GM12878 (cell line): Measurements from ENCODE around the gene LEUTX. TPM values are rescaled to one million over a fixed set of nuclear protein-coding genes. Genes with fewer than 3 reads are reported as not detected.
A peak's percentile ranks its signal among the peaks of the same experiment; 100 is the strongest.

Experiments used
- ATAC-seq: fragments of 200-7000 bp; cut with Tn5 transposase; 3 replicates; pipeline ENCODE4 v1.9.1; 2020; ENCODE audit warnings: mild to moderate bottlenecking, moderate library complexity
- Bru-seq: library from RNA; stranded (reverse); fragments of 400-500 nt; gene quantifications from one replicate; lab custom pipeline; 2021; lab: Mats Ljungman, UMichigan
- BruChase-seq, 2 experiments: library from RNA; stranded (reverse); fragments of 400-500 nt; gene quantifications; one replicate each; lab custom pipeline; 2021; lab: Mats Ljungman, UMichigan
- BruUV-seq: library from RNA; stranded (reverse); fragments of 400-500 nt; replicated peaks from 2 replicates; lab custom pipeline; 2021; lab: Mats Ljungman, UMichigan
- CTCF ChIA-PET: fragments of 300-600 bp; sonication (Branson Sonifier 250); formaldehyde crosslinking; extraction: SDS; loops from one replicate; lab custom pipeline; 2021; ENCODE audit warnings: inconsistent platforms; lab: Yijun Ruan, JAX
- POLR2A ChIA-PET: fragments of 350-600 bp; formaldehyde crosslinking; extraction: SDS; loops from one replicate; lab custom pipeline; 2021; ENCODE audit warnings: inconsistent platforms; lab: Charles Lee
- RAD21 ChIA-PET: fragments of 300-600 bp; sonication (Branson Sonifier 250); formaldehyde crosslinking; loops from one replicate; lab custom pipeline; 2023; ENCODE audit warnings: antibody characterized with exemption; ENCODE audit not compliant: unreplicated experiment; lab: Charles Lee
- SMC1A ChIA-PET: fragments of 300-600 bp; sonication (Branson Sonifier 250); formaldehyde crosslinking; loops from one replicate; lab custom pipeline; 2023; ENCODE audit not compliant: unreplicated experiment, uncharacterized antibody; lab: Charles Lee
- DNase-seq: peaks from one replicate; pipeline ENCODE4 v3.0.0-alpha.2; 2011; ENCODE audit warnings: low read depth, low spot score
- FAIRE-seq: peaks from 3 replicates; lab custom pipeline; 2011; peaks lifted over from hg19 to GRCh38; lab: Jason Lieb, UNC
- H2AFZ ChIP-seq: 2 replicates; pipeline ENCODE4 v1.6.0; 2011; ENCODE audit warnings: low read depth, low read length, control low read depth; ENCODE audit not compliant: control insufficient read depth
- H3K27ac ChIP-seq: 2 replicates; pipeline ENCODE4 v1.5.1; 2011; ENCODE audit warnings: control low read depth; ENCODE audit not compliant: control insufficient read depth, insufficient read depth
- H3K27me3 ChIP-seq, 2 experiments: replicated peaks in 1 of 2; 2 replicates each; pipeline versions ENCODE4 v1.6.0 to v1.6.1; 2011; ENCODE audit warnings: low read length in 1 of 2; ENCODE audit not compliant: control insufficient read depth in 2 of 2, insufficient read depth in 2 of 2
- H3K36me3 ChIP-seq, 2 experiments: 2 replicates each; pipeline ENCODE4 v1.5.1; 2011; ENCODE audit warnings: low read length in 1 of 2; ENCODE audit not compliant: control insufficient read depth in 2 of 2, insufficient read depth in 2 of 2
- H3K4me1 ChIP-seq: 2 replicates; pipeline ENCODE4 v1.6.1; 2011; ENCODE audit warnings: mild to moderate bottlenecking, low read length, moderate library complexity, mixed read lengths; ENCODE audit not compliant: control insufficient read depth, insufficient read depth
- H3K4me2 ChIP-seq: 2 replicates; pipeline ENCODE4 v1.6.0; 2011; ENCODE audit warnings: control low read depth; ENCODE audit not compliant: control insufficient read depth, insufficient read depth
- H3K4me3 ChIP-seq: fragments of 200-600 bp; sonication (generic); 2 replicates; pipeline ENCODE4 v1.5.1; 2016
- H3K79me2 ChIP-seq: 2 replicates; pipeline ENCODE4 v1.6.0; 2011; ENCODE audit warnings: low read length; ENCODE audit not compliant: control insufficient read depth, insufficient read depth
- H3K9ac ChIP-seq: 2 replicates; pipeline ENCODE4 v1.8.0; 2011; ENCODE audit warnings: low read length, control low read depth, mixed read lengths; ENCODE audit not compliant: control insufficient read depth, insufficient read depth
- H3K9me3 ChIP-seq: replicated peaks from 3 replicates; pipeline ENCODE4 v1.5.1; 2011; ENCODE audit warnings: mild to moderate bottlenecking, low read length; ENCODE audit not compliant: control insufficient read depth, insufficient read depth
- H4K20me1 ChIP-seq: 2 replicates; pipeline ENCODE4 v1.6.0; 2011; ENCODE audit not compliant: control insufficient read depth, insufficient read depth
- BRCA1 ChIP-seq: IDR thresholded peaks from 2 replicates; pipeline ENCODE4 v1.6.1; 2011; ENCODE audit warnings: low read depth, low read length, improper control_type of control experiment
- IRF4 ChIP-seq: IDR thresholded peaks from 2 replicates; pipeline ENCODE4 v1.6.1; 2011; ENCODE audit warnings: low read depth, low read length
- LARP7 ChIP-seq: fragments of 450-650 bp; IDR thresholded peaks from 2 replicates; pipeline ENCODE4 v1.6.1; 2017; ENCODE audit warnings: mild to moderate bottlenecking
- MYB ChIP-seq: fragments of 150-350 bp; IDR thresholded peaks from 2 replicates; pipeline ENCODE4 v1.6.1; 2014; ENCODE audit warnings: mild to moderate bottlenecking, low read depth, low read length, borderline replicate concordance
- MYC ChIP-seq: IDR thresholded peaks from 2 replicates; pipeline ENCODE4 v1.6.1; 2011; ENCODE audit warnings: mild to moderate bottlenecking, low read length, moderate library complexity, inconsistent platforms; ENCODE audit not compliant: insufficient read depth, insufficient replicate concordance, insufficient read length, severe bottlenecking
- NFYB ChIP-seq: IDR thresholded peaks from 2 replicates; pipeline ENCODE4 v1.6.1; 2011; ENCODE audit warnings: low read depth, mild to moderate bottlenecking, low read length, improper control_type of control experiment, moderate library complexity; ENCODE audit not compliant: insufficient read depth
- NR2C1 ChIP-seq: fragments of 450-650 bp; IDR thresholded peaks from 2 replicates; pipeline ENCODE4 v1.6.1; 2017; ENCODE audit warnings: antibody characterized with exemption, mild to moderate bottlenecking, moderate library complexity
- NR2F1 ChIP-seq: fragments of 450-650 bp; conservative IDR thresholded peaks from 2 replicates; pipeline ENCODE4 v1.6.1; 2017; ENCODE audit warnings: mild to moderate bottlenecking
- PAX8 ChIP-seq: fragments of 450-650 bp; IDR thresholded peaks from 2 replicates; pipeline ENCODE4 v1.6.1; 2017; ENCODE audit warnings: mild to moderate bottlenecking, moderate library complexity
- RUNX3 ChIP-seq: IDR thresholded peaks from 2 replicates; pipeline ENCODE4 v1.6.1; 2012; ENCODE audit warnings: low read length, inconsistent platforms
- TCF12 ChIP-seq: IDR thresholded peaks from 2 replicates; pipeline ENCODE4 v1.6.1; 2011; ENCODE audit warnings: low read depth, mild to moderate bottlenecking, low read length
- YY1 ChIP-seq: IDR thresholded peaks from 2 replicates; pipeline ENCODE4 v1.6.1; 2011; ENCODE audit warnings: low read depth, mild to moderate bottlenecking, low read length
- ZSCAN29 ChIP-seq: fragments of 450-650 bp; IDR thresholded peaks from 2 replicates; pipeline ENCODE4 v1.6.1; 2017; ENCODE audit warnings: mild to moderate bottlenecking, moderate library complexity
- WGBS: methylation state at CpG from one replicate; pipeline ENCODE4 v1.1.6; 2016; ENCODE audit warnings: low lambda C conversion rate; ENCODE audit not compliant: insufficient replicate concordance, insufficient coverage; ENCODE audit errors: missing lambda C conversion rate; 5-methylcytosine and 5-hydroxymethylcytosine counted together
- in situ Hi-C: fragments of 300-500 bp; cut with MboI; formaldehyde crosslinking; loops from 9 replicates; pipeline ENCODE4 v1.14.3; 2018; ENCODE audit warnings: mixed read lengths
- intact Hi-C: fragments of 100-400 bp; cut with micrococcal nuclease; formaldehyde crosslinking; loops from one replicate; pipeline ENCODE4 v1.14.2; 2022; ENCODE audit not compliant: unreplicated experiment
- long read RNA-seq, 2 experiments: library from polyadenylated mRNA; unstranded; transcript quantifications; one replicate each; pipeline ENCODE4 v2.0.0, GENCODE V29; 2019 to 2020
- polyA minus RNA-seq, 3 experiments: library from RNA; depleted of rRNA, polyadenylated mRNA; stranded (reverse); fragments of >200 nt; gene quantifications; 2 replicates each; pipeline ENCODE4 v1.2.3, GENCODE V29; 2011
- polyA plus RNA-seq, 11 experiments: library from polyadenylated mRNA; depleted of rRNA in 4 of 11; unstranded in 6 of 11; stranded (reverse) in 5 of 11; fragments of >200 nt; fragmentation: Nextera tagmentation in 4 of 11; fragmentation: Illumina TruSeq in 1 of 11; extraction: Ambion mirVana in 4 of 11; extraction: Trizol in 1 of 11; gene quantifications; 1 replicate in 1 of 11; 2 replicates in 10 of 11; pipeline versions ENCODE4 v1.2.1 to v1.2.3, GENCODE V29; 2011 to 2016; ENCODE audit warnings: inconsistent platforms in 2 of 11, missing spikeins in 2 of 11, low read depth in 1 of 11
- total RNA-seq, 4 experiments: library from RNA; depleted of rRNA in 3 of 4; stranded (reverse); fragments of >200 nt in 3 of 4; fragmentation: Illumina TruSeq in 1 of 4; extraction: Trizol in 1 of 4; gene quantifications; 2 replicates each; pipeline versions ENCODE4 v1.2.1 to v1.2.3, GENCODE V29; 2013 to 2021
- TF ChIP-seq, protein P1 (sequence below): IDR thresholded peaks from 2 replicates; pipeline ENCODE4 v1.6.1; 2012; ENCODE audit warnings: improper control_type of control experiment, low read depth, low read length; ENCODE audit not compliant: insufficient replicate concordance
- TF ChIP-seq, protein P2 (sequence below): IDR thresholded peaks from 2 replicates; pipeline ENCODE4 v1.6.1; 2011; ENCODE audit warnings: low read depth, low read length, improper control_type of control experiment, borderline replicate concordance

Gene LEUTX, protein sequence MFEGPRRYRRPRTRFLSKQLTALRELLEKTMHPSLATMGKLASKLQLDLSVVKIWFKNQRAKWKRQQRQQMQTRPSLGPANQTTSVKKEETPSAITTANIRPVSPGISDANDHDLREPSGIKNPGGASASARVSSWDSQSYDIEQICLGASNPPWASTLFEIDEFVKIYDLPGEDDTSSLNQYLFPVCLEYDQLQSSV
- total RNA-seq (2013; cell fraction: nucleolus; rRNA removed), result not detected in 2 replicates
- total RNA-seq (2014; rRNA removed) (not detected in 2 replicates), total RNA-seq (2014; rRNA removed; fragmentation: Illumina TruSeq; extraction: Trizol) (not detected in 2 replicates), total RNA-seq (2021) (not detected in 2 replicates), polyA plus RNA-seq (2011; rRNA removed) (not detected in 2 replicates), polyA plus RNA-seq (2014; fragmentation: Illumina TruSeq; extraction: Trizol) (0.46 TPM in 1 of 2 replicates, not detected in the other), polyA plus RNA-seq (2014; fragmentation: Nextera tagmentation; extraction: Ambion mirVana) (under 1 TPM; 0.29 to 0.40 TPM), polyA plus RNA-seq (2014; rRNA removed) (0.33 and 0.91 TPM in 2 replicates), polyA plus RNA-seq (2016; fragmentation: Nextera tagmentation; extraction: Ambion mirVana) (under 1 TPM; 0.39 to 0.44 TPM), polyA minus RNA-seq (2011; rRNA and poly(A)+ RNA removed) (0.36 TPM in 1 of 2 replicates, not detected in the other), Bru-seq, nascent RNA (percentile 8 among the genes with signal in this experiment), BruChase-seq, experiment 1, labeled RNA remaining after a 6-hour chase (not detected), BruChase-seq, experiment 2, labeled RNA remaining after a 2-hour chase (not detected)
- not detected for polyA plus RNA-seq (2011; ENCODE audit: low read depth)
- not detected in 2 replicates for polyA plus RNA-seq (2011; cell fraction: cytosol; rRNA removed)
- polyA plus RNA-seq (2011; cell fraction: nucleus; rRNA removed), result not detected in 2 replicates
- polyA plus RNA-seq (2012), result 0.27 and 0.39 TPM in 2 replicates
- polyA minus RNA-seq (2011; cell fraction: cytosol; rRNA and poly(A)+ RNA removed), result not detected in 2 replicates
- polyA minus RNA-seq (2011; cell fraction: nucleus; rRNA and poly(A)+ RNA removed), result not detected in 2 replicates
- long read RNA-seq, experiment 1, result 0 reads
- long read RNA-seq, experiment 2, result 0 reads

DNA sequence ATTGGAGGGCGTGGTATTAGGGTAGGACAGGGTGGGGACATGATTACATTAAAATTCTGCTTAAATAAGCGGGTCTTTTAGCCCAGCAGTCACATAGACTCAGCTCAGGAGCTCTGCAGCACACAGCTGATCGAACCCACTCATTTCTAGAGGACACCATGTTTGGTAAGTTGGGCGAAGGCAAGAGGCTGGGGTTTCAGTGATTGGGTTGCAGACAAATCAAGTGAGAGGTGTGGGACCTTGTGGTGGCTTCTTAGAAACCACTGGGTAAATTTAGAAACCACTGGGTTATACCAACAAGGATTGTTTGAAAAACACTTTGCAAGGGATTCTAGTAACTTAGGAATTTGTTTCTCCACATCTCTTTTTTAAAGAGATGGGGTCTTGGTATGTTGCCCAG is at the start of gene LEUTX:
LEUTX (plus strand) TSS at position 92 of the 400 bp plus-strand sequence; CDS start at position 159, 67 bp downstream.
- in situ Hi-C loops, result no loop called here
- TF ChIP-seq NFYB, result 0 out of 2 replicates have a peak, but pooled peaks have one; percentile 13
- TF ChIP-seq BRCA1, result no peak
- peak; percentile 74 for TF ChIP-seq RUNX3
- TF ChIP-seq MYC, result no peak
- TF ChIP-seq, protein P1, sequence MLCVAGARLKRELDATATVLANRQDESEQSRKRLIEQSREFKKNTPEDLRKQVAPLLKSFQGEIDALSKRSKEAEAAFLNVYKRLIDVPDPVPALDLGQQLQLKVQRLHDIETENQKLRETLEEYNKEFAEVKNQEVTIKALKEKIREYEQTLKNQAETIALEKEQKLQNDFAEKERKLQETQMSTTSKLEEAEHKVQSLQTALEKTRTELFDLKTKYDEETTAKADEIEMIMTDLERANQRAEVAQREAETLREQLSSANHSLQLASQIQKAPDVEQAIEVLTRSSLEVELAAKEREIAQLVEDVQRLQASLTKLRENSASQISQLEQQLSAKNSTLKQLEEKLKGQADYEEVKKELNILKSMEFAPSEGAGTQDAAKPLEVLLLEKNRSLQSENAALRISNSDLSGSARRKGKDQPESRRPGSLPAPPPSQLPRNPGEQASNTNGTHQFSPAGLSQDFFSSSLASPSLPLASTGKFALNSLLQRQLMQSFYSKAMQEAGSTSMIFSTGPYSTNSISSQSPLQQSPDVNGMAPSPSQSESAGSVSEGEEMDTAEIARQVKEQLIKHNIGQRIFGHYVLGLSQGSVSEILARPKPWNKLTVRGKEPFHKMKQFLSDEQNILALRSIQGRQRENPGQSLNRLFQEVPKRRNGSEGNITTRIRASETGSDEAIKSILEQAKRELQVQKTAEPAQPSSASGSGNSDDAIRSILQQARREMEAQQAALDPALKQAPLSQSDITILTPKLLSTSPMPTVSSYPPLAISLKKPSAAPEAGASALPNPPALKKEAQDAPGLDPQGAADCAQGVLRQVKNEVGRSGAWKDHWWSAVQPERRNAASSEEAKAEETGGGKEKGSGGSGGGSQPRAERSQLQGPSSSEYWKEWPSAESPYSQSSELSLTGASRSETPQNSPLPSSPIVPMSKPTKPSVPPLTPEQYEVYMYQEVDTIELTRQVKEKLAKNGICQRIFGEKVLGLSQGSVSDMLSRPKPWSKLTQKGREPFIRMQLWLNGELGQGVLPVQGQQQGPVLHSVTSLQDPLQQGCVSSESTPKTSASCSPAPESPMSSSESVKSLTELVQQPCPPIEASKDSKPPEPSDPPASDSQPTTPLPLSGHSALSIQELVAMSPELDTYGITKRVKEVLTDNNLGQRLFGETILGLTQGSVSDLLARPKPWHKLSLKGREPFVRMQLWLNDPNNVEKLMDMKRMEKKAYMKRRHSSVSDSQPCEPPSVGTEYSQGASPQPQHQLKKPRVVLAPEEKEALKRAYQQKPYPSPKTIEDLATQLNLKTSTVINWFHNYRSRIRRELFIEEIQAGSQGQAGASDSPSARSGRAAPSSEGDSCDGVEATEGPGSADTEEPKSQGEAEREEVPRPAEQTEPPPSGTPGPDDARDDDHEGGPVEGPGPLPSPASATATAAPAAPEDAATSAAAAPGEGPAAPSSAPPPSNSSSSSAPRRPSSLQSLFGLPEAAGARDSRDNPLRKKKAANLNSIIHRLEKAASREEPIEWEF, result no peak
- TF ChIP-seq LARP7, result no peak
- TF ChIP-seq NR2F1, result no peak
- TF ChIP-seq, protein P2, sequence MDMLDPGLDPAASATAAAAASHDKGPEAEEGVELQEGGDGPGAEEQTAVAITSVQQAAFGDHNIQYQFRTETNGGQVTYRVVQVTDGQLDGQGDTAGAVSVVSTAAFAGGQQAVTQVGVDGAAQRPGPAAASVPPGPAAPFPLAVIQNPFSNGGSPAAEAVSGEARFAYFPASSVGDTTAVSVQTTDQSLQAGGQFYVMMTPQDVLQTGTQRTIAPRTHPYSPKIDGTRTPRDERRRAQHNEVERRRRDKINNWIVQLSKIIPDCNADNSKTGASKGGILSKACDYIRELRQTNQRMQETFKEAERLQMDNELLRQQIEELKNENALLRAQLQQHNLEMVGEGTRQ, result no peak
- peak; percentile 75; the same call in 1 of the 2 replicates for TF ChIP-seq IRF4
- no peak for TF ChIP-seq NR2C1
- no peak for TF ChIP-seq PAX8
- TF ChIP-seq YY1, result peak; percentile 60; the same call in 1 of the 2 replicates
- TF ChIP-seq ZSCAN29, result no peak
- no peak for TF ChIP-seq MYB
- TF ChIP-seq TCF12, result 0 out of 2 replicates have a peak, but pooled peaks have one; percentile 10

More for the DNA sequence above, at the start of gene LEUTX:
- WGBS, result 3% methylated on average over 4 of the region's 4 CpGs
- no peaks in the 10 kb centered on the region for H3K27me3 ChIP-seq
- no peaks in the 10 kb centered on the region for H3K9me3 ChIP-seq
- no peak within 1 kb of the TSS for H3K9ac ChIP-seq
- H4K20me1 ChIP-seq, result no peaks in the 10 kb centered on the region
- peak within 1 kb of the TSS; percentile 35 for H3K4me2 ChIP-seq
- CTCF ChIA-PET, result interaction anchor here (0.6 to 2.0 kb wide), 5 partner anchors 9 to 227 kb away, joined by 3 to 11 read pairs (median 3); no protein-coding TSS in a partner anchor
- SMC1A ChIA-PET, result interaction anchor here (1.0 to 1.8 kb wide), 2 partner anchors 9 to 55 kb away, joined by 3 to 7 read pairs; partner anchors contain the start of gene DYRK1B
- no peak within 1 kb of the TSS for H3K27ac ChIP-seq
- peak; percentile 69 for FAIRE-seq
- DNase-seq, result peak; percentile 55
- ATAC-seq, result peak; percentile 93
- POLR2A ChIA-PET, result no interaction called here
- no peaks in the 10 kb centered on the region for H3K79me2 ChIP-seq
- H3K4me1 ChIP-seq, result peaks cover 17% of the 10 kb centered on the region
- no peak within 1 kb of the TSS for H2AFZ ChIP-seq
- H3K4me3 ChIP-seq, result 0 out of 2 replicates have a peak within 1 kb of the TSS, but pooled peaks have one; percentile 0
- BruUV-seq, result no TSS peak
- H3K36me3 ChIP-seq, result no peaks in the 10 kb centered on the region
- intact Hi-C loops, result no loop called here
- RAD21 ChIA-PET, result interaction anchor here (1.0 to 1.7 kb wide), 2 partner anchors 13 to 65 kb away, joined by 4 to 11 read pairs; no protein-coding TSS in a partner anchor
